Measurements from ENCODE around the gene ABHD17B. TPM values are rescaled to one million over a fixed set of nuclear protein-coding genes. Genes with fewer than 3 reads are reported as not detected.

ABHD17B gene
- total RNA-seq, 3 donors from 2014 or later: 21.2 to 34.7 (median 23.7) TPM

DNA sequence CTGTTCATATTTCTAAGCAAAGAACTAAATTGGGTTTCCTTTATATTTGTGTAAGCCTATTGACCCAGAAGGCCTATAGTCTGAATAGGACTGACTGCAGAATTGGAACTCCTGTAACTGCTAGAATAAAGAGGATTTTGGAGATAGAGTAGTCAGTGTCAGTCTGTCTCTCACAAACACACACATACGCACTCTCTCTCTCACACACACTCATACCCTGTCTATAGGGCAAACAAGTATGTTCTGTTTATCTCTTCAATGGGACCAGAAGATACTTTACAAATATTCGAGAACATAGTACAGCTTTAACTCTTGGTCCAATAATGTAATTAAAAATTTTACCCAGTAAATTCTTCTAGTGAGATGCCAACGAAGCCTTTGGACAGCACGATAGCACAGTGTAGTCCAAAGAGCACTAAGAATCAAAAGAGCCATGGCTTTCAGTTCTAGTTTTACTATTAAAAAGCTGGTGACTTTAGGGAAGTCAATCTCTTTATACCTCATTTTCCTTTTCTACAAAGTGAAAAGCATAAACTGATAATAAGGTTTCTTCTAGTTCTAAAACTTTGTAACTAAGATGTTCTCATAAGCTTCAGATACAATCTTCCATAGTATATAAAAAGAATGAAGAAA is 19.3 kb downstream of the ABHD17B start:
- TF ChIP-seq, protein P1, sequence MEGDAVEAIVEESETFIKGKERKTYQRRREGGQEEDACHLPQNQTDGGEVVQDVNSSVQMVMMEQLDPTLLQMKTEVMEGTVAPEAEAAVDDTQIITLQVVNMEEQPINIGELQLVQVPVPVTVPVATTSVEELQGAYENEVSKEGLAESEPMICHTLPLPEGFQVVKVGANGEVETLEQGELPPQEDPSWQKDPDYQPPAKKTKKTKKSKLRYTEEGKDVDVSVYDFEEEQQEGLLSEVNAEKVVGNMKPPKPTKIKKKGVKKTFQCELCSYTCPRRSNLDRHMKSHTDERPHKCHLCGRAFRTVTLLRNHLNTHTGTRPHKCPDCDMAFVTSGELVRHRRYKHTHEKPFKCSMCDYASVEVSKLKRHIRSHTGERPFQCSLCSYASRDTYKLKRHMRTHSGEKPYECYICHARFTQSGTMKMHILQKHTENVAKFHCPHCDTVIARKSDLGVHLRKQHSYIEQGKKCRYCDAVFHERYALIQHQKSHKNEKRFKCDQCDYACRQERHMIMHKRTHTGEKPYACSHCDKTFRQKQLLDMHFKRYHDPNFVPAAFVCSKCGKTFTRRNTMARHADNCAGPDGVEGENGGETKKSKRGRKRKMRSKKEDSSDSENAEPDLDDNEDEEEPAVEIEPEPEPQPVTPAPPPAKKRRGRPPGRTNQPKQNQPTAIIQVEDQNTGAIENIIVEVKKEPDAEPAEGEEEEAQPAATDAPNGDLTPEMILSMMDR (IDR thresholded peaks at IDR 0.05): no peak
- Histone ChIP-seq H3K4me1 (ENCODE audit: low read depth) (peaks cover 2% of the 10 kb centered on the region), H3K4me3 (no peak overlapping the region), H3K9me3 (no peaks in the 10 kb centered on the region), H3K36me3 (ENCODE audit: low read depth) (no peaks in the 10 kb centered on the region)
- intact Hi-C loops (cut with DNase I, micrococcal nuclease): no loop called here
- DNase-seq: no peak
- ATAC-seq: no peak

- no peak for ATAC-seq
- DNase-seq: no peak
- Histone ChIP-seq H3K36me3 (ENCODE audit: low read depth) (no peaks in the 10 kb centered on the region), H3K4me1 (ENCODE audit: low read depth) (peaks cover 2% of the 10 kb centered on the region), H3K4me3 (no peak overlapping the region), H3K9me3 (no peaks in the 10 kb centered on the region)
- intact Hi-C loops (cut with DNase I, micrococcal nuclease): no loop called here
- TF ChIP-seq, protein P1 (IDR thresholded peaks at IDR 0.05): no peak
Observed at GRCh38 chr9:71890042-71890679, 20.8 kb downstream of the ABHD17B start.

DNA sequence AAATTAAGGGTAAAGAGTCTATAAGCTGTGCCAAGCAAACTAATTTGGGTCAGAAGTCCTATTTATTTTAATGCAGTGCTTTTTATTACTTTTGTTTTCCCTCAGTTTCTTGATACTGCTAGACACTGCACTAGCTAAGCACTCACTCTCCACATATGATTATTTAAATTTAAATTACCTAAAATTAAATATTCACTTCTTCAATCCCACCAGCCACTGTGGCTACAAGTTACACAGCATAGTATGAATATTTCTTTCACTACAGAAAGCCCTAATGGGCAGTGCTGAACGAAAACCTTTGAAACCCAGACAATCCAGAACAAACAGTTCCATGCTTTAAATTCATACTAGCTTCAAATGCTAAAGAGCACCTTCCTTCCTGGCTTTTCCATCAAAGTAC is 23.6 kb downstream of the ABHD17B start:
- Histone ChIP-seq H3K9me3 (peaks cover 17% of the 10 kb centered on the region), H3K36me3 (ENCODE audit: low read depth) (no peaks in the 10 kb centered on the region), H3K4me3 (no peak overlapping the region), H3K4me1 (ENCODE audit: low read depth) (no peaks in the 10 kb centered on the region)
- intact Hi-C loops (cut with DNase I, micrococcal nuclease): no loop called here
- TF ChIP-seq, protein P1 (IDR thresholded peaks at IDR 0.05): no peak
- ATAC-seq: no peak
- DNase-seq: no peak

- Histone ChIP-seq H3K4me3 (no peak overlapping the region), H3K9me3 (peaks cover 17% of the 10 kb centered on the region), H3K4me1 (ENCODE audit: low read depth) (no peaks in the 10 kb centered on the region), H3K36me3 (ENCODE audit: low read depth) (no peaks in the 10 kb centered on the region)
- ATAC-seq: no peak
- intact Hi-C loops (cut with DNase I, micrococcal nuclease): no loop called here
- TF ChIP-seq, protein P1 (IDR thresholded peaks at IDR 0.05): no peak
- no peak for DNase-seq
Observed at GRCh38 chr9:71886541-71886940, 24.5 kb downstream of the ABHD17B start.

GRCh38 chr9:71886015-71886414 is 25.0 kb downstream of the ABHD17B start:
- no peak overlapping the region for H3K4me3 ChIP-seq
- peaks cover 17% of the 10 kb centered on the region for H3K9me3 ChIP-seq
- H3K36me3 ChIP-seq (ENCODE audit: low read depth): no peaks in the 10 kb centered on the region
- H3K4me1 ChIP-seq (ENCODE audit: low read depth): no peaks in the 10 kb centered on the region
- ATAC-seq (no peak), DNase-seq (no peak)
- intact Hi-C loops (cut with DNase I, micrococcal nuclease): no loop called here
- TF ChIP-seq, protein P1 (IDR thresholded peaks at IDR 0.05): no peak
